HG03442 (cell line): ENCODE measurements around the gene ABCG1.
A peak's percentile ranks its signal among the peaks of the same experiment; 100 is the strongest.

Experiments
- ATAC-seq: cut with Tn5 transposase; IDR thresholded peaks from one replicate; pipeline ENCODE4 v1.9.1; 2021; ENCODE audit warnings: mild to moderate bottlenecking, moderate library complexity; ENCODE audit not compliant: unreplicated experiment

Gene ABCG1

GRCh38 chr21:42265231-42265812 is 46.4 kb downstream of the ABCG1 start:
- ATAC-seq, result no peak

- ATAC-seq, result no peak
These were observed 48.1 kb downstream of the ABCG1 start for GRCh38 chr21:42266971-42267556.

- no peak for ATAC-seq
These were observed 50.4 kb downstream of the ABCG1 start for GRCh38 chr21:42269386-42269785.

- no peak for ATAC-seq
These were observed 52.1 kb downstream of the ABCG1 start for GRCh38 chr21:42271065-42271464.

GRCh38 chr21:42272109-42272962 is 53.4 kb downstream of the ABCG1 start:
- ATAC-seq, result no peak

GRCh38 chr21:42272984-42273600 is 54.2 kb downstream of the ABCG1 start:
- no peak for ATAC-seq

GRCh38 chr21:42276076-42276475 is 57.1 kb downstream of the ABCG1 start:
- no peak for ATAC-seq

- ATAC-seq, result no peak
These were observed 57.7 kb downstream of the ABCG1 start for GRCh38 chr21:42276526-42277154.

GRCh38 chr21:42277593-42277992 is 58.7 kb downstream of the ABCG1 start:
- no peak for ATAC-seq

- ATAC-seq, result no peak
These were observed 59.7 kb downstream of the ABCG1 start for GRCh38 chr21:42278451-42279149.

GRCh38 chr21:42279341-42279871 is 60.5 kb downstream of the ABCG1 start:
- no peak for ATAC-seq

GRCh38 chr21:42279888-42280287 is 60.9 kb downstream of the ABCG1 start:
- ATAC-seq, result no peak

GRCh38 chr21:42280356-42281180 is 61.6 kb downstream of the ABCG1 start:
- ATAC-seq, result no peak

GRCh38 chr21:42281181-42281680 is 62.3 kb downstream of the ABCG1 start:
- ATAC-seq, result no peak

- no peak for ATAC-seq
These were observed 63.1 kb downstream of the ABCG1 start for GRCh38 chr21:42282021-42282420.

GRCh38 chr21:42282715-42283114 is 63.8 kb downstream of the ABCG1 start:
- no peak for ATAC-seq

GRCh38 chr21:42285569-42286245 is 66.8 kb downstream of the ABCG1 start:
- no peak for ATAC-seq

GRCh38 chr21:42286416-42286815 is 67.5 kb downstream of the ABCG1 start:
- ATAC-seq, result peak; percentile 45
